Right lung (tissue), 5 donors: ENCODE data around the gene HEATR5A. TPM values are rescaled to one million over a fixed set of nuclear protein-coding genes. Genes with fewer than 3 reads are reported as not detected.
A peak's percentile ranks its signal among the peaks of the same experiment; 100 is the strongest.
"Not testable (repeated sequence)": the region's sequence is repeated elsewhere in the genome, so short reads cannot be mapped to it uniquely, and the experiment has no call there.

Experiments
- DNase-seq, 2 donors: peaks; one replicate each; pipeline ENCODE4 v3.0.0-alpha.2; 2013
- polyA plus RNA-seq, 5 donors: library from polyadenylated mRNA; unstranded; fragments of 120-200 nt; gene quantifications; one replicate each; pipeline versions ENCODE4 v1.2.1 to v1.2.3, GENCODE V29; 2013; ENCODE audit warnings: inconsistent platforms in 1 of 5, low replicate concordance in 1 of 5; ENCODE audit not compliant: insufficient read length in 5 of 5, insufficient read depth in 1 of 5

The HEATR5A gene
- polyA plus RNA-seq, 5 donors, result 13.4 to 26.7 (median 21.8) TPM

DNA sequence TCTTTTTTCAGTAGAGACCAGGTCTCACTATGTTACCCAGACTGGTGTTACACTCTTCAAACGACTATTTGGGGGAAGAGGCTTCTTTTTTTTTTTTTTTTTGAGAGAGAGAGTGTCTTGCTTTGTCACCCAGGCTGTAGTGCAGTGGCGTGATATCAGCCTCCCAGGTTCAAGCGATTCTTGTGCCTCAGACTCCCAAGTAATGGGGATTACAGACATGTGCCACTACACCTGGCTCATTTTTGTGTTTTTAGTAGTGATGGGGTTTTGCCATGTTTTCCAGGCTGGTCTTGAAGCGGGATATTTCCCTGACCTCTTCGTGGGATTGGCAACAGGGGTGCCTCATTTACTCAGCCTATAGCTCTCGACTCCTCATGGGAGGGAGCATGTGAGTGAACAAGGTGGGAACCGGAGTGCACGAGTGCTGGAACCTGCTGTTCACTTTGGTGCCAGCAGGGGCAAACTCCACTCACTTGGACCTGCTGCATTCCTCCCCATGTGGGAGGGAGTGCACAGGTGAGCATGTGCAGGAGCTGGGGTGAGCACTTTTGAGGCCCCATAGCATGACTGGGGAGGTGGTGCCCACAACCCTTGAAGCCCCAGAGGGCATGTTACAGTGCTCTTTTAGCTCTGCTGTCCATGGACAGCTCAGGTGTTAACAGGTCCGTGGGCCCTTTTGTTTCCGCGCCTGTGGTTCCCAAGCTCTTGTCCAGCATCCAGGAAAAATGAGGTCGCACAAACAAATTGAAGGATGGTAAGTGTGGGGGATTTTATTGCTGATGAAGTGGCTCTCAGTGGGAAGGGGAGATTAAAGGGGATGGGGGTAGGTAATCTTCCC lies 133.7 kb downstream of the HEATR5A start:
- no peak for DNase-seq

- DNase-seq, result no peak
These were observed 136.6 kb downstream of the HEATR5A start for GRCh38 chr14:31283578-31284252.

DNA sequence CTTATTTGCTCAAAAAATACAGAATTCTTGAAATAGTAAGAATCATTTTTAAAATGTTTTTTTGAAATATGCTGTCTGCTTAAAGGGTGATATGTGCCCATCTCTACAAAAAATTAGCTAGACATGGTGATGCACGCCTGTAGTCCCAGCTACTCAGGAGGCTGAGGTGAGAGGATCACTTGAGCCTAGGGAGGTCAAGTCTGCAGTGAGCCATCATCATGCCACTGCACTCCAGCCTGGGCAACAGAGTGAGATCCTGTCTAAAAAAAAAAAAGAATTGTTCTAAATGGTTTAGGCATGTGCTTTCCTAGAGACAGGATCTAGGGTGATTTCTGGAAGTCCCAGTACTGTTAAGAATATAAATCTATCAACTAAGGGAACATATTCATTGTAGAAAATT lies 137.2 kb downstream of the HEATR5A start:
- no peak for DNase-seq

- DNase-seq, result no peak
These were observed 139.5 kb downstream of the HEATR5A start for GRCh38 chr14:31280871-31281220.

GRCh38 chr14:31280132-31280870 lies 140.0 kb downstream of the HEATR5A start:
- DNase-seq, result no peak

DNA sequence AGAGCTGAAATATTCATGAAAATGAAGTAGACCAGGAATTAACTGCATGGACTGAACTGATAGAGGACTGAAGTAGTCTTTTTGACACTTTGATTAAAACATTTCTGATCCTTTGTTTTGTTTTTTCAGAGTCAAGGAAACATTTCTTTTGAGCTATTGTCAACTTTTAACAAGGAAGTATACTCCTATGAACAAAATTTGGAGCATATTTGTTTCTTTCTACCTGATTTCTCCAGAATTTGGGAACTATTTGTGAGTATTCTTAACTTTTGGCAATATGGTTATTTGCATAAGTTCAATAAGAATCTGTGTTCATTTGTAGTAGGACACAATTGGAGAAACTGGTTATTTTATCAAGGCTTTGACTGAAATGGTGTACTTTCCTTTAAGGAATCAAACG lies 141.5 kb downstream of the HEATR5A start:
- DNase-seq, result no peak

DNA sequence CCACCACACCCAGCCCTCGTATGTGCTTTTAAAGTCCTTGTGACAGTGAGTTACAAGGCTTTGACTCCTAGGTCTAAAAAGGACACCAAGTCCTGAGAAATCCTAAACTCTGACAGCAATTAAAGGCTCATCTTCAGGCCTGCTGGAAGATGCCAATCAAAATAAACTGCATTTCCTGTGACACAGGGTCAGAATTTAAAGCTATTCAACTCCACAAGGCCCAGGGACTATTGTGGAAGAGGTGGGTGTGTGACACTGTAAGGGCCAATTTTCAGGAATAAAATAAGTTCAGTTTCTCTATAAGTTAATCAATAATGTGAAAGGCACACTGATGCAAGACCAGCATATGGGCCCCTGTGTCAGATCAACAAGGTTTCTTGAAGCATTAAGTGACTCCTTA lies 143.3 kb downstream of the HEATR5A start:
- no peak for DNase-seq

GRCh38 chr14:31276417-31276816 lies 143.9 kb downstream of the HEATR5A start:
- DNase-seq, result not testable (repeated sequence)

GRCh38 chr14:31275731-31276130 lies 144.6 kb downstream of the HEATR5A start:
- no peak for DNase-seq

GRCh38 chr14:31271648-31272047 lies 148.7 kb downstream of the HEATR5A start:
- no peak for DNase-seq

- DNase-seq, result no peak
These were observed 150.1 kb downstream of the HEATR5A start for GRCh38 chr14:31270196-31270772.

DNA sequence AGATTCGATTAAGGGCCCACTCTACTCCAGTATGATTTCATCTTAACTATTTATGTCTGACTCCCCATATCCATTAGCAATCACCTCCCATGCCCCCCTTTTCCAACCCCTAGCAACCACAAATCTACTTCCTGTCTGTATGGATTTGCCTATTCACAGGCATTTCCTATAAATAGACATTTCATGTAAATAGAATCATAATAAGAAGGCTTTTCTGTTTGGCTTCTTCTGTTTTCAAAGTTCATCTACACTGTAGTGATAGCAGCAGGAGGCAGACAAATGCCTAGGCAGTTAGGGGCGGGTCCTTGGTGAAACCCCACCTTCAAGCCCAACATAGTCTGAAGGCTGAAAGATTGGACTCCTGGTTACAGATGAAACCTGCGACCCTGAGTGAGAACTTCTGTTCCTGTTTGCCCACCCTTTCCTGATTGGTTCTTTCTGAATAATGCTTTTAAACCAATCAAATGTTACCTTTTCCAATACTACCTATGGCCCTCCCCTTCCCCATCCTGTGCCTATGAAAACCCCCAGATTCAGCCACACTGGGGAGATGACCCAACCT lies 150.6 kb downstream of the HEATR5A start:
- DNase-seq, result no peak

- no peak for DNase-seq
These were observed 152.1 kb downstream of the HEATR5A start for GRCh38 chr14:31268216-31268615.

GRCh38 chr14:31266437-31267331 lies 153.7 kb downstream of the HEATR5A start:
- no peak for DNase-seq

GRCh38 chr14:31265701-31266398 lies 154.5 kb downstream of the HEATR5A start:
- no peak for DNase-seq

- DNase-seq, result peak; percentile 81 to 83
These were observed 156.7 kb downstream of the HEATR5A start for GRCh38 chr14:31263485-31264133.

- peak; percentile 68 to 81 for DNase-seq
These were observed 158.3 kb downstream of the HEATR5A start for GRCh38 chr14:31261859-31262731.

DNA sequence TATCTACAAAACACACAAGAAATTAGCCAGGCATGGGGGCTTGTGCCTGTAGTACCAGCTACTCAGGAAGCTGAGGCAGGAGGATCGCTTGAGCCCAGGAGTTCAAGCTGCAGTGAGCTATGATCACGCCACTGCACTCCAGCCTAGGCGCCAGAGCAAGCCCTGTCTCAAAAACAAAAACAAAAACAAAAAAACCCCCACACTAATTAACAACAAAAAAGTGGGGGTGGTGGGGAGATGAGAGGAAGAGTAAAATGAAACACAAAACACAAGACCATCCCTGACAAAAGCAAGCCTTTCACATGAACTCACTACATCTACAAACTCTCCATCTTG lies 158.9 kb downstream of the HEATR5A start:
- no peak for DNase-seq

DNA sequence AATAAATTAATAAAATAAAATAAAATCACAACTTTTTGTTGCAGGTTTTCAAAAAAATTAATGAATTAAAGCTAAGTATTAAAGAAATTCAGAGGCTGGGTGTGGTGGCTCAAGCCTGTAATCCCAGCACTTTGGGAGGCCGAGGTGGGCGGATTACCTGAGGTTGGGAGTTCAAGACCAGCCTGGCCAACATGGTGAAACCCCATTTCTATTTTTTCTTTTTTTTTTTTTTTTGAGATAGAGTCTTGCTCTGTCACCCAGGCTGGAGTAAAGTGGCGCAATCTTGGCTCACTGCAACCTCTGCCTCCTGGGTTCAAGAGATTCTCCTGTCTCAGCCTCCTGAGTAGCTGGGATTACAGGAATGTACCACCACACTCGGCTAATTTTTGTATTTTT lies 161.3 kb downstream of the HEATR5A start:
- DNase-seq, result not testable (repeated sequence)
